Gastrocnemius medialis (tissue), 4 donors: ENCODE data around the gene CAVIN2. TPM values are rescaled to one million over a fixed set of nuclear protein-coding genes. Genes with fewer than 3 reads are reported as not detected.

ENCODE experiments used
- ATAC-seq, 2 donors: fragments of 150-250 bp; one replicate each; pipeline ENCODE4 v1.9.1; 2016
- DNase-seq, 2 donors: peaks; one replicate each; pipeline ENCODE4 v3.0.0-alpha.2; 2019
- H3K27ac ChIP-seq, 4 donors: fragments of 200-600 bp; sonication (generic); 1 replicate in 1 of 4; 2 replicates in 3 of 4; pipeline ENCODE4 v1.5.1; 2016 to 2018; ENCODE audit warnings: mild to moderate bottlenecking in 2 of 4, moderate library complexity in 1 of 4
- H3K27me3 ChIP-seq, 3 donors: fragments of 200-600 bp; sonication (generic) in 2 of 3; 1 replicate in 1 of 3; 2 replicates in 2 of 3; pipeline versions ENCODE4 v1.5.1 to v1.6.0; 2016 to 2019; ENCODE audit warnings: mild to moderate bottlenecking in 1 of 3, moderate library complexity in 1 of 3
- H3K36me3 ChIP-seq, 2 donors: fragments of 200-600 bp; sonication (generic) in 1 of 2; one replicate each; pipeline ENCODE4 v1.5.1; 2017 to 2018
- H3K4me1 ChIP-seq, 2 donors: fragments of 200-600 bp; sonication (generic) in 1 of 2; one replicate each; pipeline ENCODE4 v1.5.1; 2016 to 2017; ENCODE audit warnings: mild to moderate bottlenecking in 2 of 2
- H3K4me3 ChIP-seq, 4 donors: fragments of 200-600 bp; sonication (generic) in 3 of 4; 1 replicate in 1 of 4; 2 replicates in 3 of 4; pipeline ENCODE4 v1.5.1; 2016 to 2019; ENCODE audit warnings: mild to moderate bottlenecking in 2 of 4
- H3K9me3 ChIP-seq, 3 donors: fragments of 200-600 bp; sonication (generic) in 2 of 3; 1 replicate in 1 of 3; 2 replicates in 2 of 3; pipeline ENCODE4 v1.5.1; 2016 to 2019
- POLR2A ChIP-seq, 2 donors: fragments of 450-650 bp; IDR thresholded peaks; one replicate each; pipeline ENCODE4 v1.6.1; 2017; ENCODE audit warnings: antibody characterized with exemption in 2 of 2, mild to moderate bottlenecking in 2 of 2, moderate library complexity in 2 of 2
- in situ Hi-C, 4 donors: fragments of 200-750 bp; cut with MboI; loops; one replicate each; pipeline versions ENCODE4 v1.15.0 to v1.8.0; 2017; ENCODE audit warnings: low sequenced_read_pairs in 4 of 4
- intact Hi-C: fragments of 100-400 bp; cut with DNase I; formaldehyde crosslinking; loops from one replicate; pipeline ENCODE4 v1.15.1; 2023; ENCODE audit warnings: low total_unique reads
- total RNA-seq, 4 donors: library from RNA; depleted of rRNA; stranded (reverse); fragments of >200 nt; gene quantifications; one replicate each; pipeline versions ENCODE4 v1.1.0 to v1.2.3, GENCODE V29; 2016
- TF ChIP-seq, protein P1 (sequence below), 5 experiments: fragments of 450-650 bp in 3 of 5; fragments of 200-600 bp in 2 of 5; sonication (generic) in 2 of 5; IDR thresholded peaks in 4 of 5; conservative IDR thresholded peaks in 1 of 5; 1 replicate in 4 of 5; 2 replicates in 1 of 5; pipeline ENCODE4 v1.5.1; 2016 to 2019; ENCODE audit warnings: antibody characterized with exemption in 5 of 5, mild to moderate bottlenecking in 3 of 5, moderate library complexity in 3 of 5

Gene CAVIN2
- total RNA-seq, 4 donors from 2014 or later = 15.1 to 35.4 (median 31.1) TPM

DNA sequence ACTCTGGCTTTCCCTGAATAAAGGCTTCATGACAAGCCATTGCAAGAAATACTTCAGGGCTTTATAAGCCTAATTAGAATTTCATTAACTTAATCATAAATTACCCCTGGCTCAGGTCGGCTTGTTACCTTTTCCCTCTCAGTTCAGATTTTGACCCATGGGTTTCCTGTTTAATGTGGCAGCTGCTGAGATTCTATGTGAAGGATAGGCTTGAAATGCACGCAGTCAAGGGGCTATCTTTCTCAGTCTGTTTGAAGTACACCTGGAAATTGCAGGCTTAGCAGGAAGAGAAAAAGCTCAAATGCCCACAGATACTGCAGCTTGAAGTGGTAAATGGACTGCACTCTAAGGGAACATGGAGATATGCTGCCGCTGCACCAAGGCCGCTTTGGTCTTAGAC is 49.4 kb downstream of the CAVIN2 start:
- DNase-seq (no peak), ATAC-seq (no peak)
- TF ChIP-seq POLR2A (IDR thresholded peaks at IDR 0.05) = no peak
- TF ChIP-seq, protein P1, sequence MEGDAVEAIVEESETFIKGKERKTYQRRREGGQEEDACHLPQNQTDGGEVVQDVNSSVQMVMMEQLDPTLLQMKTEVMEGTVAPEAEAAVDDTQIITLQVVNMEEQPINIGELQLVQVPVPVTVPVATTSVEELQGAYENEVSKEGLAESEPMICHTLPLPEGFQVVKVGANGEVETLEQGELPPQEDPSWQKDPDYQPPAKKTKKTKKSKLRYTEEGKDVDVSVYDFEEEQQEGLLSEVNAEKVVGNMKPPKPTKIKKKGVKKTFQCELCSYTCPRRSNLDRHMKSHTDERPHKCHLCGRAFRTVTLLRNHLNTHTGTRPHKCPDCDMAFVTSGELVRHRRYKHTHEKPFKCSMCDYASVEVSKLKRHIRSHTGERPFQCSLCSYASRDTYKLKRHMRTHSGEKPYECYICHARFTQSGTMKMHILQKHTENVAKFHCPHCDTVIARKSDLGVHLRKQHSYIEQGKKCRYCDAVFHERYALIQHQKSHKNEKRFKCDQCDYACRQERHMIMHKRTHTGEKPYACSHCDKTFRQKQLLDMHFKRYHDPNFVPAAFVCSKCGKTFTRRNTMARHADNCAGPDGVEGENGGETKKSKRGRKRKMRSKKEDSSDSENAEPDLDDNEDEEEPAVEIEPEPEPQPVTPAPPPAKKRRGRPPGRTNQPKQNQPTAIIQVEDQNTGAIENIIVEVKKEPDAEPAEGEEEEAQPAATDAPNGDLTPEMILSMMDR (IDR thresholded peaks at IDR 0.05 in 4 of 5, conservative IDR thresholded peaks at IDR 0.05 in 1 of 5) = no peak
- in situ Hi-C loops (no loop called here), intact Hi-C loops (no loop called here)
- Histone ChIP-seq H3K4me3 (no peak overlapping the region), H3K9me3 (no peaks in the 10 kb centered on the region), H3K4me1 (no peaks in the 10 kb centered on the region), H3K27ac (no peak overlapping the region), H3K36me3 (no peaks in the 10 kb centered on the region), H3K27me3 (no peaks in the 10 kb centered on the region)

DNA sequence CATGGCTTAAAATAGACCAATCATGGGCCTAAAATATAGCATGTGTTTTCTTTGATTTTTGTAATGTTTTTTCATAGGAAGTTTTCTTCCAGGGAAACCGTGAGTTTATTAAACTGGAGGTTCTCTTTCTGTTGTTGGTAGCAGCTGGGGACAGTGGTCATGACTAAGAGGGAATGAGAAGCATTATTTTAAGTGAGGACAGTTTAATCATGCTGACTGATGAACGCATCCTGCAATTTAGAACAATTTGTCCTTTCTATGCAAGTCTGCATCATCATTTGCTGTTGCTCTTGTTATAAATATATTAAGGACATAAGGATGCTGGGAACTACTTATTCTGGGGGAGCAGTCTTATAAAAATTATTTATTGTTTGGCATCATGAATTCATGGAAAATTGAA is 51.2 kb downstream of the CAVIN2 start:
- Histone ChIP-seq H3K9me3 (no peaks in the 10 kb centered on the region), H3K4me1 (no peaks in the 10 kb centered on the region), H3K4me3 (no peak overlapping the region), H3K27me3 (no peaks in the 10 kb centered on the region), H3K27ac (no peak overlapping the region), H3K36me3 (no peaks in the 10 kb centered on the region)
- intact Hi-C loops = no loop called here
- TF ChIP-seq POLR2A (IDR thresholded peaks at IDR 0.05) = no peak
- TF ChIP-seq, protein P1 (IDR thresholded peaks at IDR 0.05 in 4 of 5, conservative IDR thresholded peaks at IDR 0.05 in 1 of 5) = no peak
- ATAC-seq = no peak
- DNase-seq = no peak
- in situ Hi-C loops = no loop called here

DNA sequence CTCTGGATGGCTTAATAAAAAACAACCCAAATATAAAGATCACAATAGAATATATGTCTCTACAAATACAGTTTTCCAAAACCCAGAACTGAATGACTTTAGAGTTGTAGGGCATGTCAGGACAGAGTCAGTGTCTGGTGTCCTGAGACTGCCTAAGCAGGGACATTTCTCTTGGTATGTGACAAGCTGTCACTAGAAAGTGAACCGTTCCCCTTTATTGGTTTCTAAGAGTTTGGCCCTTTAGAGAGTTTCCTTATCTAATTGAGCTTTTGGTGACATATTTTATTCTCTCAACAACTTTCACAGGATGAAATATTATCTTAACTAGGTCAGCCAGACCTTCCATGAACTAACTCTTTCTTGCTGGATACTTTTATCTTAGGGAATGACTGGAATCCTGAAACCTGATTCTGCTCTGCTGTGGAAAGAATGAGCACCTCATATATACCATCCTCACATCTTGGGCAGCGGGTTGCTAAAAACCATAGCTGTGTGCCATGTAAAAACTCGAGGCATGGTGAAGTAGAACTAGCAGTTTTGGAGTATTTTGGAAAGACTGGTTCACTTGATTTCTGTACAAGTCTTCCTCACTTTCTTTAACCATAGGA is 54.8 kb downstream of the CAVIN2 start:
- intact Hi-C loops = no loop called here
- no peak overlapping the region for H3K27ac ChIP-seq
- H3K4me3 ChIP-seq = no peak overlapping the region
- H3K9me3 ChIP-seq = no peaks in the 10 kb centered on the region
- in situ Hi-C loops = no loop called here
- no peaks in the 10 kb centered on the region for H3K4me1 ChIP-seq
- ATAC-seq (no peak), DNase-seq (no peak)
- H3K36me3 ChIP-seq = no peaks in the 10 kb centered on the region
- TF ChIP-seq POLR2A (IDR thresholded peaks at IDR 0.05) = no peak
- TF ChIP-seq, protein P1 (IDR thresholded peaks at IDR 0.05 in 4 of 5, conservative IDR thresholded peaks at IDR 0.05 in 1 of 5) = no peak
- H3K27me3 ChIP-seq = no peaks in the 10 kb centered on the region

DNA sequence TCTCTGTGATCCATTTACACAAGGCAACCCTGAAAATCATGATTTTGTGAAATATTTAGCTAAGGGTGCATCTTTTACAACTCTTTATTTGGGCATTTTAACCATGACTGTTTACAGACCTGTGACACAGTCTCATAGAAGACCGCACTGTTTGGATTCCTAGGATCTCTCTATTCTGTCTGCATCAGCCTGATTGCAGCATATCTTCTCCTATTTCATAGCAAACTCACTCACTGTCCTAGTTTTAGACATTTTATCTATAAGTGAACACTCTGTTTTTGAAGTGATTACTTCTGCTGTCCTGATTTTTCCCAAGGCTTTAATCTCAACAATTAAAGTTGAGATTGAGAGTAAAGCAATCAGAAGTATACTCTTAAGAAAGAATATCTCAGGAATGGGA is 56.2 kb downstream of the CAVIN2 start:
- intact Hi-C loops (no loop called here), in situ Hi-C loops (no loop called here)
- Histone ChIP-seq H3K4me3 (no peak overlapping the region), H3K36me3 (no peaks in the 10 kb centered on the region), H3K27ac (no peak overlapping the region), H3K4me1 (no peaks in the 10 kb centered on the region), H3K27me3 (no peaks in the 10 kb centered on the region), H3K9me3 (no peaks in the 10 kb centered on the region)
- TF ChIP-seq, protein P1 (IDR thresholded peaks at IDR 0.05 in 4 of 5, conservative IDR thresholded peaks at IDR 0.05 in 1 of 5) = no peak
- no peak for TF ChIP-seq POLR2A (IDR thresholded peaks at IDR 0.05)
- DNase-seq = no peak
- no peak for ATAC-seq

DNA sequence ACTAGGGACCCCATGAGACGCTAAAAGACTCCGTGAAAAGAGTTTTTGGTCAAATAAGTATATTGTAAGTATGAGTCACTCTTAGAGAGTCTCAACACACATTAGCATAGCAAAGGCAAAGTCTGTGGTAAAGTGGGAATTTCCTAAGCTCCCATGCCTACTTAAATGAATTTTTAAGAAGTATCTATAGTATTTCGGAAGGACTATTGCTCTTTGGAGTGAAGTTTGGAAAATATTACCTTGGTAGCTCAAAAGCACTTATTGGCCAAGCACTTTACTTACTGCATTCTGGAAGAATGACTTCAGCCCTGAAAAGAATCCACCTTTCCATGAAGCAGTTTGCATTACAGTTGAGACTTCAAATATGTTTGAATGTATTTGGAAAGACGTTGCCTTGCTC is 57.1 kb downstream of the CAVIN2 start:
- TF ChIP-seq, protein P1 (IDR thresholded peaks at IDR 0.05 in 4 of 5, conservative IDR thresholded peaks at IDR 0.05 in 1 of 5) = no peak
- no peak for TF ChIP-seq POLR2A (IDR thresholded peaks at IDR 0.05)
- Histone ChIP-seq H3K27ac (no peak overlapping the region), H3K36me3 (no peaks in the 10 kb centered on the region), H3K9me3 (no peaks in the 10 kb centered on the region), H3K27me3 (no peaks in the 10 kb centered on the region), H3K4me3 (no peak overlapping the region), H3K4me1 (no peaks in the 10 kb centered on the region)
- in situ Hi-C loops (no loop called here), intact Hi-C loops (no loop called here)
- no peak for ATAC-seq
- DNase-seq = no peak
